ENCODE data around the gene COPS6. TPM values are rescaled to one million over a fixed set of nuclear protein-coding genes. Genes with fewer than 3 reads are reported as not detected.

COPS6 gene
- total RNA-seq, 4 donors from 2014 or later = 18.3 to 61.3 (median 44.5) TPM

- H3K27me3 ChIP-seq = no peaks in the 10 kb centered on the region
- intact Hi-C loops (cut with DNase I; ENCODE audit: low total_unique reads) = no loop called here
- no peak overlapping the region for H3K27ac ChIP-seq
- peaks cover 0 to 22% (median 8%) of the 10 kb centered on the region in 4 donors for H3K36me3 ChIP-seq
- 80 to 83% methylated on average over 4 to 5 of the region's 5 CpGs for WGBS, 2 donors (ENCODE audit: low coverage in 1 of 2)
- no peaks in the 10 kb centered on the region for H3K4me1 ChIP-seq
- TF ChIP-seq POLR2A (IDR thresholded peaks at IDR 0.05) (no peak), EP300 (IDR thresholded peaks at IDR 0.05; ENCODE audit: low read depth) (no peak), CTCF (IDR thresholded peaks at IDR 0.05) (no peak), POLR2AphosphoS5 (IDR thresholded peaks at IDR 0.05) (no peak)
- H3K9me3 ChIP-seq = no peaks in the 10 kb centered on the region
- no peak overlapping the region for H3K4me3 ChIP-seq
- in situ Hi-C loops (cut with MboI; ENCODE audit: low pct_ligation_motif_present in 1 of 4, low pct_unique_long_range_greater_than_20kb in 1 of 4, low sequenced_read_pairs in 3 of 4) = loop anchor here in 3 of 4 donors (10.0 to 25.0 kb wide), 2 partner anchors 64 to 147 kb away; partner anchors contain the start of gene TRIM4 (in 3 of the 3)
- no peak for DNase-seq
Observed at GRCh38 chr7:100059251-100059739, 29.5 kb upstream of the COPS6 start.

- Histone ChIP-seq H3K27ac (no peak overlapping the region), H3K27me3 (no peaks in the 10 kb centered on the region), H3K4me1 (peaks cover 0 to 9% (median 6%) of the 10 kb centered on the region in 4 donors), H3K9me3 (no peaks in the 10 kb centered on the region), H3K4me3 (no peak overlapping the region), H3K36me3 (peaks cover 0 to 28% (median 8%) of the 10 kb centered on the region in 4 donors)
- TF ChIP-seq POLR2AphosphoS5 (IDR thresholded peaks at IDR 0.05) = no peak
- TF ChIP-seq EP300 (IDR thresholded peaks at IDR 0.05; ENCODE audit: low read depth) = no peak
- TF ChIP-seq CTCF (IDR thresholded peaks at IDR 0.05) = no peak
- no peak for TF ChIP-seq POLR2A (IDR thresholded peaks at IDR 0.05)
- WGBS, 2 donors (ENCODE audit: low coverage in 1 of 2) = 82 to 92% methylated on average over 3 to 11 of the region's 11 CpGs
- no peak for DNase-seq
- in situ Hi-C loops (cut with MboI; ENCODE audit: low pct_ligation_motif_present in 1 of 4, low pct_unique_long_range_greater_than_20kb in 1 of 4, low sequenced_read_pairs in 3 of 4) (loop anchor here in 3 of 4 donors (25.0 kb wide), 1 partner anchor 149 kb away; the partner anchor contains the start of gene TRIM4 (in 3 of the 3)), intact Hi-C loops (cut with DNase I; ENCODE audit: low total_unique reads) (no loop called here)
Observed at GRCh38 chr7:100061518-100062193, 27.1 kb upstream of the COPS6 start.

- in situ Hi-C loops (cut with MboI; ENCODE audit: low pct_ligation_motif_present in 1 of 4, low pct_unique_long_range_greater_than_20kb in 1 of 4, low sequenced_read_pairs in 3 of 4) = loop anchor here in 3 of 4 donors (25.0 kb wide), 1 partner anchor 151 kb away; the partner anchor contains the start of gene TRIM4 (in 3 of the 3)
- no peak for DNase-seq
- Histone ChIP-seq H3K27me3 (no peaks in the 10 kb centered on the region), H3K36me3 (peaks cover 0 to 15% (median 1%) of the 10 kb centered on the region in 4 donors), H3K9me3 (no peaks in the 10 kb centered on the region), H3K27ac (no peak overlapping the region), H3K4me3 (no peak overlapping the region), H3K4me1 (peaks cover 0 to 9% (median 6%) of the 10 kb centered on the region in 4 donors)
- 93 to 94% methylated on average over 4 of the region's 4 CpGs for WGBS, 2 donors (ENCODE audit: low coverage in 1 of 2)
- intact Hi-C loops (cut with DNase I; ENCODE audit: low total_unique reads) = no loop called here
- no peak for TF ChIP-seq EP300 (IDR thresholded peaks at IDR 0.05; ENCODE audit: low read depth)
- TF ChIP-seq CTCF (IDR thresholded peaks at IDR 0.05) = no peak
- no peak for TF ChIP-seq POLR2A (IDR thresholded peaks at IDR 0.05)
Observed at GRCh38 chr7:100063376-100063775, 25.4 kb upstream of the COPS6 start.

- DNase-seq = no peak
- WGBS, 2 donors (ENCODE audit: low coverage in 1 of 2) = 94% methylated on average over 9 of the region's 9 CpGs; no CpG with 5 or more reads in 1 of the 2 donors
- Histone ChIP-seq H3K36me3 (peaks cover 0 to 15% (median 1%) of the 10 kb centered on the region in 4 donors), H3K9me3 (no peaks in the 10 kb centered on the region), H3K27me3 (no peaks in the 10 kb centered on the region), H3K4me1 (peaks cover 0 to 9% (median 6%) of the 10 kb centered on the region in 4 donors), H3K27ac (no peak overlapping the region), H3K4me3 (no peak overlapping the region)
- intact Hi-C loops (cut with DNase I; ENCODE audit: low total_unique reads) (no loop called here), in situ Hi-C loops (cut with MboI; ENCODE audit: low pct_ligation_motif_present in 1 of 4, low pct_unique_long_range_greater_than_20kb in 1 of 4, low sequenced_read_pairs in 3 of 4) (loop anchor here in 3 of 4 donors (25.0 kb wide), 1 partner anchor 152 kb away; the partner anchor contains the start of gene TRIM4 (in 3 of the 3))
- TF ChIP-seq POLR2AphosphoS5 (IDR thresholded peaks at IDR 0.05) = no peak
- TF ChIP-seq EP300 (IDR thresholded peaks at IDR 0.05; ENCODE audit: low read depth) = no peak
- TF ChIP-seq POLR2A (IDR thresholded peaks at IDR 0.05) = no peak
- no peak for TF ChIP-seq CTCF (IDR thresholded peaks at IDR 0.05)
Observed at GRCh38 chr7:100064162-100064561, 24.6 kb upstream of the COPS6 start.
